ENCODE data around the gene AFF3.
"Not testable (repeated sequence)": the region's sequence is repeated elsewhere in the genome, so short reads cannot be mapped to it uniquely, and the experiment has no call there.

Gene AFF3

DNA sequence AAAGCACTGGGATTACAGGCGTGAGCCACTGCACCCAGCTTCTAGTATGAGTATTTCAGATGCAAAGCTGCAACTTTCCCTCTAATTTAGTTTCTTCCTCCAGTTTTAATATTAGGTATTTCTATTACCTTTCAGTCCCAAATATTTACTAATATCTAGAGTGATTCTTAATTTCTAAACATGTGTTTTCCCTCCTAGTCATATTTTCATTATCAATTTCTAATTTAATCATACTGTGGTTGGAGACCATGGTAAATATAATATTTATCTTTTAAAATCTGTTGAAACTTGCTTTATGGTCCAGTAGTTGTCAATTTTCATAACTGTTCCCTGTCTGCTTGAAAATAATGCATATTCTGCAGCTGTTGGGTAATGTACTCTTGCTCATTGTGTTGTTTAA lies 406.6 kb downstream of the AFF3 start:
- no peak overlapping the region for H3K4me3 ChIP-seq (ENCODE audit: low read depth, low read length)
- in situ Hi-C loops (cut with HindIII; ENCODE audit: low sequenced_read_pairs), result no loop called here
- no peak for DNase-seq (ENCODE audit: low read depth, low spot score)
- TF ChIP-seq, protein P1, sequence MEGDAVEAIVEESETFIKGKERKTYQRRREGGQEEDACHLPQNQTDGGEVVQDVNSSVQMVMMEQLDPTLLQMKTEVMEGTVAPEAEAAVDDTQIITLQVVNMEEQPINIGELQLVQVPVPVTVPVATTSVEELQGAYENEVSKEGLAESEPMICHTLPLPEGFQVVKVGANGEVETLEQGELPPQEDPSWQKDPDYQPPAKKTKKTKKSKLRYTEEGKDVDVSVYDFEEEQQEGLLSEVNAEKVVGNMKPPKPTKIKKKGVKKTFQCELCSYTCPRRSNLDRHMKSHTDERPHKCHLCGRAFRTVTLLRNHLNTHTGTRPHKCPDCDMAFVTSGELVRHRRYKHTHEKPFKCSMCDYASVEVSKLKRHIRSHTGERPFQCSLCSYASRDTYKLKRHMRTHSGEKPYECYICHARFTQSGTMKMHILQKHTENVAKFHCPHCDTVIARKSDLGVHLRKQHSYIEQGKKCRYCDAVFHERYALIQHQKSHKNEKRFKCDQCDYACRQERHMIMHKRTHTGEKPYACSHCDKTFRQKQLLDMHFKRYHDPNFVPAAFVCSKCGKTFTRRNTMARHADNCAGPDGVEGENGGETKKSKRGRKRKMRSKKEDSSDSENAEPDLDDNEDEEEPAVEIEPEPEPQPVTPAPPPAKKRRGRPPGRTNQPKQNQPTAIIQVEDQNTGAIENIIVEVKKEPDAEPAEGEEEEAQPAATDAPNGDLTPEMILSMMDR (IDR thresholded peaks at IDR 0.05; ENCODE audit: low read depth, low read length), result no peak

DNA sequence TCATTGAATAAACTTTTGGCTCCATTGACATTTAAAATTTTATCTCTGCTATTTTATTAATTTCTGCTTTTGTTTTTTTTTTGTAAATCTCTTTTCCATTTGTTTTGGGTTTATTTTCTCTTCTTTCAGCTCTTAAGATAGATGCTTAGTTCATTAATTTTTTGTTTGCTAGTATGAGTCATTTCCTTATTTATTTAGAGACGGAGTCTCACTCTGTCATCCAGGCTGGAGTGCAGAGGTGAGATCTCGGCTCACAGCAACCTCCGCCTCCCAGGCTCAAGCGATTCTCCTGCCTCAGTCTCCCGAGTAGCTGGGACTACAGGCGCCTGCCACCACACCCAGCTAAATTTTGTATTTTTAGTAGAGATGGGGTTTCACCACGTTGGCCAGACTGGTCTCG lies 407.1 kb downstream of the AFF3 start:
- H3K4me3 ChIP-seq (ENCODE audit: low read depth, low read length); in situ Hi-C loops (cut with HindIII; ENCODE audit: low sequenced_read_pairs); DNase-seq (ENCODE audit: low read depth, low spot score): not testable (repeated sequence)

DNA sequence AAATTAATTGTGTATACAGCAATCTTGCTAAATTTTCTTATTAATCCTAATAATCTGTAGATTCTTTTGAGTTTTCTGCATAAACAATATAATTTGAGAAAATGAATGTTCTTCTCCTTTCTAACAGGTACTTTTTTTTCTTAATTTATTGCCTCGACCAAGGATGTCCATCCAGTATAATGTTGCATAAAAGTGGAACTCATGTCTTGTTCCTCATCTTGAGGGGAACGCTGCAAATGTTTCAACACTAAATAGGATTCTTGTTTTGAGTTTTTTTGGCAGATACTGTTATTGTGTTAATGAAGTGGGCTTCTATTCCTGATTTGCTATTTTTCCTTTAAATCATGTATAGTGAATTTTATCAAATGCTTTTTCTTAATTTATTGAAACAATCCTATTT lies 408.2 kb downstream of the AFF3 start:
- in situ Hi-C loops (cut with HindIII; ENCODE audit: low sequenced_read_pairs), result no loop called here
- DNase-seq (ENCODE audit: low read depth, low spot score), result no peak
- TF ChIP-seq, protein P1 (IDR thresholded peaks at IDR 0.05; ENCODE audit: low read depth, low read length), result no peak
- no peak overlapping the region for H3K4me3 ChIP-seq (ENCODE audit: low read depth, low read length)

DNA sequence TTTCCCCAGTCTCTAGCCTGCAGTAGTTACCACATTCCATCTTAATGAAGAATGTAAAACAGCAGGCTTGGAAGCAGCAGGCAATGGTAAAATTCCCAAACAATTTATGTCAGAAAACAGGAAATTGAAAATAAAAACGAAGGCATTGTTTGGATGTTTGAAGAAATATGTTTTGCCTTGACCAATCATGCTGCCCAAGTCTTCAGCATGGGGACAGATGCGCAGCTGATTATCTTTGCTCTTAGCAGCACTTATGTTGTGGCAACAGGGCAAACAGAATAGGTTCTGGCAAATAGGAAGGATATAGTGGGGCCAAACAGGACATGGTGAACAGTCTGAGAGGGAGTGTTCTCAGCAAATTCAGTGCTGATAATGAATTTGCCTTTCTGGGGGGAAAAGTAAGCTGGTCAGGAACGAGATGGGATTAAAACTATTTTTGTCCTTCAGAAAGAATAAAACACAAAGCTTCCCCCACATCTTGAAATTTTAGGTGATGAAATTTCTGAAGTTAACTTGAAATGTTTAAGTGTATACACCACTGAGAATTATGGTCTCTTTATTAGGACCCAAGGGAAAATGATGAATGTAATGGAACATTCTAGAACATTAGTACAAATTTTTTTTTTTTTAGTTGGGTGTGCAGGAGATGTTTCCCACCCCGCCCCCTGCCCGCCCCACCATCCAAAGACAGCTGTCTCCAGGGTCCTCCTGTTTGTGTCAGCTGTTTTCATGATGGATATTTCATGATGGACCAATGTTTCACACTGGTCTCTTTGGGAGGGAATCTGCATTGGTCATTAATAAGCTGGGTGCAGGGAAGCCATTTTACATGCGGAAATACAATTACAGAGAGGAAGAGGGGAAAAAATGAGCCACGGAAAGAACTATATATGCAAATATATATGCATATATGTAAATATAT lies 413.0 kb downstream of the AFF3 start:
- no peak for DNase-seq (ENCODE audit: low read depth, low spot score)
- no peak overlapping the region for H3K4me3 ChIP-seq (ENCODE audit: low read depth, low read length)
- TF ChIP-seq, protein P1 (IDR thresholded peaks at IDR 0.05; ENCODE audit: low read depth, low read length), result no peak
- in situ Hi-C loops (cut with HindIII; ENCODE audit: low sequenced_read_pairs), result no loop called here

DNA sequence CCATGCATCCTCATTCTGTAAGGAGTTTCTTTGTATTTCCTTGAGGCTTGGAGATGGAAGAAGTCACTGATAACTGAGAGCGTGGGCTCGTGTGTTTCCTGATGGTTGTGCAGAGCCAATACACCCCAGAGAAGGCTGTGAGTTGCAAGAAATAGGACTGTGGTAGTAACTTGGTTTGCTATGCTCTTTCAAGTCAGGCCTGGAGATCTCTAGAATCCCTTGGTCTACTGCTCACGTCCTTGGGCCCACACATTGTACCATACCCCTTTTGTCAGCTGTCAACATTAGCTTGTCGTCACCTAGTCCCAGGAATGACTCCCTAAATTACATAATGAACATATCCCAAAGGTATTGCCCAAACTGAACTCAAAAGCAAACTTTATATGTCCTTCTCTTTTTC lies 414.2 kb downstream of the AFF3 start:
- in situ Hi-C loops (cut with HindIII; ENCODE audit: low sequenced_read_pairs), result no loop called here
- no peak overlapping the region for H3K4me3 ChIP-seq (ENCODE audit: low read depth, low read length)
- TF ChIP-seq, protein P1 (IDR thresholded peaks at IDR 0.05; ENCODE audit: low read depth, low read length), result no peak
- no peak for DNase-seq (ENCODE audit: low read depth, low spot score)

DNA sequence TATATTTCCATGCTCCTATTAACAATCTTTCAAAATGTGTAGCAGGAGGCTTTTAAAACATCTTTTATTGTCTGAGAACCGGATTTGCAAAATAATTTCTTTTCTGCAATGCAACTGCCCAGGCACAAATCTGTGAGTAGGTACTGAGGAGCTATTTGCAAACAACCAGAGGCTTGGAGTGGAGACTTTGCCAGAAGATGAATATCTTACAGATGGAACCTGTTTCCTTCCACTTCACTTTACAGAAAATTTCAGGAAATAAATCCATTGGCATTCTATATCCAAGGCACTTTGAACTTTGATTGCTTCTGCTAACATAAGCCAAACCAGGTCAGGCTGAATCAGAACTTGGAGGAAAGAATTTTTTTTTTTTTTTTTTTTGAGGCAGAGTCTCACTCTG lies 415.2 kb downstream of the AFF3 start:
- in situ Hi-C loops (cut with HindIII; ENCODE audit: low sequenced_read_pairs), result no loop called here
- TF ChIP-seq, protein P1 (IDR thresholded peaks at IDR 0.05; ENCODE audit: low read depth, low read length), result no peak
- no peak overlapping the region for H3K4me3 ChIP-seq (ENCODE audit: low read depth, low read length)
- DNase-seq (ENCODE audit: low read depth, low spot score), result no peak

DNA sequence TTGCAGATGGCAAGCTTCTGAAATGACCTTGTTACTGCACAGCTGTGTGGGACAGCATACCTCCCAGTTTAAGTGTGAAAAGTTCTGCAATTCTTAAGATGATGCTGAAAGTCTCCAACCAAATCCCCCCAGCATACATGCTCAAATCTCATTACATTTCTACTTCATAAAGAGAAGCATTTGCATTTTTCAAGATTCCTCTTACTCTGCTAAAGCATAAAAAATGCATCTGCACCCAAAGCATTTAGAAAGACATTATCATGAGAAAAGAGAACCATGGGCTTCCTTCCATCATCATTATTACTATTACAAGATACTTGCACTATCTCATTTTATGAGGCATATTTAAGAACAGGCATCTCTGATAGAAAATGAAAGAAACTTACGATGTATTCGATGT lies 415.7 kb downstream of the AFF3 start:
- H3K4me3 ChIP-seq (ENCODE audit: low read depth, low read length), result no peak overlapping the region
- TF ChIP-seq, protein P1 (IDR thresholded peaks at IDR 0.05; ENCODE audit: low read depth, low read length), result no peak
- in situ Hi-C loops (cut with HindIII; ENCODE audit: low sequenced_read_pairs), result no loop called here
- no peak for DNase-seq (ENCODE audit: low read depth, low spot score)
